Kidney (tissue), 14 donors: ENCODE results near the gene NR2F2. TPM values are rescaled to one million over a fixed set of nuclear protein-coding genes. Genes with fewer than 3 reads are reported as not detected.

Experiments used
- DNase-seq, 5 donors: peaks; one replicate each; pipeline ENCODE4 v3.0.0-alpha.2; 2013 to 2020
- FAIRE-seq: peaks from 2 replicates; lab custom pipeline; 2012; peaks lifted over from hg19 to GRCh38; lab: Jason Lieb, UNC
- H3K27ac ChIP-seq, 2 donors: one replicate each; pipeline ENCODE4 v1.7.0; 2013; ENCODE audit warnings: low read depth in 2 of 2, low read length in 2 of 2, inconsistent platforms in 1 of 2
- H3K27me3 ChIP-seq: one replicate; pipeline ENCODE4 v1.7.1; 2013; ENCODE audit warnings: low read length, inconsistent platforms; ENCODE audit not compliant: control insufficient read depth, insufficient read depth
- H3K36me3 ChIP-seq, 3 donors: one replicate each; pipeline versions ENCODE4 v1.7.0 to v1.7.1; 2013; ENCODE audit warnings: low read length in 3 of 3, control low read depth in 1 of 3, inconsistent platforms in 1 of 3; ENCODE audit not compliant: insufficient read depth in 3 of 3, control insufficient read depth in 2 of 3
- H3K4me1 ChIP-seq, 3 donors: one replicate each; pipeline versions ENCODE4 v1.7.0 to v1.7.1; 2013; ENCODE audit warnings: low read length in 3 of 3, inconsistent platforms in 1 of 3, low read depth in 1 of 3; ENCODE audit not compliant: control insufficient read depth in 2 of 3, insufficient read depth in 2 of 3
- H3K4me3 ChIP-seq, 3 donors: one replicate each; pipeline versions ENCODE4 v1.7.0 to v1.8.1; 2013; ENCODE audit warnings: low read length in 3 of 3, control low read depth in 1 of 3, inconsistent platforms in 1 of 3
- H3K9ac ChIP-seq, 3 donors: one replicate each; pipeline versions ENCODE4 v1.7.0 to v1.7.1; 2013; ENCODE audit warnings: low read length in 3 of 3, control low read depth in 1 of 3, inconsistent platforms in 1 of 3
- H3K9me3 ChIP-seq, 3 donors: one replicate each; pipeline versions ENCODE4 v1.7.0 to v1.7.1; 2013; ENCODE audit warnings: low read length in 3 of 3, control low read depth in 1 of 3, inconsistent platforms in 1 of 3; ENCODE audit not compliant: control insufficient read depth in 2 of 3, insufficient read depth in 1 of 3
- intact Hi-C: fragments of 100-400 bp; cut with DNase I; formaldehyde crosslinking; loops from one replicate; pipeline ENCODE4 v1.11.1; 2022
- polyA plus RNA-seq: library from polyadenylated mRNA; stranded (reverse); fragments of 350-450 nt; fragmentation: Illumina TruSeq; extraction: RNeasy Lipid Tissue Mini Kit (QIAGEN cat#74804); gene quantifications from one replicate; pipeline ENCODE4 v1.2.3, GENCODE V29; 2014; ENCODE audit warnings: low read depth, low replicate concordance; ENCODE audit not compliant: insufficient read depth
- total RNA-seq: library from RNA; stranded (reverse); fragmentation: NEBNext Ultra II Directional; extraction: Animal tissue kit (Norgen Biotek cat#: 25700); gene quantifications from one replicate; pipeline ENCODE4 v1.2.1, GENCODE V29; 2021
- TF ChIP-seq, protein P1 (sequence below): IDR thresholded peaks from 3 replicates; pipeline ENCODE4 v1.5.1; 2012; ENCODE audit warnings: mild to moderate bottlenecking, moderate library complexity, borderline replicate concordance; ENCODE audit not compliant: insufficient read depth; ENCODE audit errors: extremely low read depth
- donor health status: control.
- donor health status: control.
- donor health status: control.
- donor health status: control.
- donor health status: control.
- donor health status: DM: yes; HTN: yes; CAD: no.
- donor health status: Normal renal cell carcinoma (clear cell type).

The NR2F2 gene
- total and polyA plus RNA-seq, 2 donors from 2014 or later: 42.5 to 191 TPM

DNA sequence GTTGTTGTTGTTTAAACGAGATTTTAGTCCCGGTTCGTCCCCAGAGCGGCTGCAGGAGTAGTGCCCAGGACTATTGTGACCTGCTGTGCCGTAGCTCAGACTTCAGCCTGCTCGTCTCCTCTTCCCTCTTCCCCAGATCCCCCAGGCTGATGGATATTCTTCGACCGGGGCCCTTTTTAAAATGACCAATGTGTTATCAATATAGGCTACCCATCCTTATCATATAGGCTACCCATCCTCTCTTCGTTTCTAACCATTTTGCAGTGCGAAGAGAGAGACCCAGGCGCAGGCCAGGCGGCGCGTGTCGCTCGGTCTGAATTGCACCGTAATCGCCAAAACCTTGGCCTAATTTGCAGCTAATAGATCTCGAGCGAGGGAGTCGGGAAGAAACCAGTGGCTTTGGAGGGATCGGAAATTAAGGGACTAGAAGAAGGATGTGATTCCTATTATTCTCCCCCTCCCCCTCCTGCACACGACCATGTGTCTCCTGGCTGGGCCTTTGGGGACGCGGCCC lies 23.0 kb downstream of the NR2F2 start:
- Histone ChIP-seq H3K27ac (peak overlapping the region; percentile 88 to 93), H3K4me3 (peak overlapping the region; percentile 19 to 76 (median 68)), H3K9me3 (no peaks in the 10 kb centered on the region), H3K4me1 (peaks cover 5 to 29% (median 19%) of the 10 kb centered on the region in 3 donors), H3K9ac (peak overlapping the region in 2 of 3 donors; percentile 10 to 13), H3K27me3 (no peaks in the 10 kb centered on the region), H3K36me3 (peaks cover 0 to 2% (median 0%) of the 10 kb centered on the region in 3 donors)
- TF ChIP-seq, protein P1, sequence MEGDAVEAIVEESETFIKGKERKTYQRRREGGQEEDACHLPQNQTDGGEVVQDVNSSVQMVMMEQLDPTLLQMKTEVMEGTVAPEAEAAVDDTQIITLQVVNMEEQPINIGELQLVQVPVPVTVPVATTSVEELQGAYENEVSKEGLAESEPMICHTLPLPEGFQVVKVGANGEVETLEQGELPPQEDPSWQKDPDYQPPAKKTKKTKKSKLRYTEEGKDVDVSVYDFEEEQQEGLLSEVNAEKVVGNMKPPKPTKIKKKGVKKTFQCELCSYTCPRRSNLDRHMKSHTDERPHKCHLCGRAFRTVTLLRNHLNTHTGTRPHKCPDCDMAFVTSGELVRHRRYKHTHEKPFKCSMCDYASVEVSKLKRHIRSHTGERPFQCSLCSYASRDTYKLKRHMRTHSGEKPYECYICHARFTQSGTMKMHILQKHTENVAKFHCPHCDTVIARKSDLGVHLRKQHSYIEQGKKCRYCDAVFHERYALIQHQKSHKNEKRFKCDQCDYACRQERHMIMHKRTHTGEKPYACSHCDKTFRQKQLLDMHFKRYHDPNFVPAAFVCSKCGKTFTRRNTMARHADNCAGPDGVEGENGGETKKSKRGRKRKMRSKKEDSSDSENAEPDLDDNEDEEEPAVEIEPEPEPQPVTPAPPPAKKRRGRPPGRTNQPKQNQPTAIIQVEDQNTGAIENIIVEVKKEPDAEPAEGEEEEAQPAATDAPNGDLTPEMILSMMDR: no peak
- intact Hi-C loops: no loop called here
- DNase-seq (no peak), FAIRE-seq (no peak)

DNA sequence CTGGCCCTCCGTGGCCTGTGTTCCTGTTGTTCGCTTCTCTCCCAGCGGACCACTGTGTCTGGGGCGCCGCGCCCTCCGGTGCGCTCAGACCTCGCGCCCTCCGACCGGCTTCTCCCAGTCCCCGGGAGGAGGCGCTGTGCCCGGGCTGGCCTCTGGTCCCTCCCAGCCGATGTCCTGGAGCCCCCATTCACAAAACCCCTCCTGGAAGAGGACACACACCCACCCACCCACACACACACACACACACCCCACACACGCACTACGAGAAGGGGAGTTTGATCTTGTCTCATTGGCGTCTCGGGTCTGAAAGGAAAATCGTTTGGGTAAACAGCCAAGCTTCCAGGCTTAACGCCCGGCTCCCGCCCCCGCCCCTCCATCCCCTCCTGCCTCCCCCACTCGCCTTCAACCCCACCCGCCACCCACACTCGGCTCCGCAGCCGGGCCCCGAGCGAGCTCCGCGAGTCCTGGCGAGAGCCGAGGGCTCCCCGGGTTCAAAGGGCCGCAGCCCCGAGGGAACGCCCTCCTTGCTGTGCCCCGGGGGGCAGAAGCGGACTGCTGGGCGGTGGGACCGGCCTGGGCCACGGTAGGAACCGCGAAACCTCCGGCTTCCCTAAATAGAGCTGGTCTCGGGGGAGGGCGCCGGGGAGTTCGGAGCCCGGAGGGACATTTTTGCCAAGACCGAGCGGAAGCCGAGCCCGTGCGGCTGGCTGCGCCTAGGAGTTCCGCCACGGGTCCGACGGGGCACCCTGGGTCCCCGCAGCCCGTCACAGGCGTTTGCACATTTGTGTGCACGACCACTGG lies 23.6 kb downstream of the NR2F2 start:
- FAIRE-seq: no peak
- peaks cover 5 to 24% (median 12%) of the 10 kb centered on the region in 3 donors for H3K4me1 ChIP-seq
- H3K36me3 ChIP-seq: peaks cover 0 to 2% (median 0%) of the 10 kb centered on the region in 3 donors
- no peaks in the 10 kb centered on the region for H3K27me3 ChIP-seq
- peak overlapping the region; percentile 10 to 92 (median 63) for H3K9ac ChIP-seq
- no peaks in the 10 kb centered on the region for H3K9me3 ChIP-seq
- DNase-seq: peak; percentile 90 to 94 (median 93)
- intact Hi-C loops: no loop called here
- H3K27ac ChIP-seq: peak overlapping the region; percentile 88 to 93
- TF ChIP-seq, protein P1: peak; percentile 23
- peak overlapping the region; percentile 47 to 76 (median 68) for H3K4me3 ChIP-seq

- FAIRE-seq (no peak), DNase-seq (peak in 4 of 5 donors; percentile 46 to 89 (median 72))
- intact Hi-C loops: no loop called here
- Histone ChIP-seq H3K9ac (peak overlapping the region; percentile 10 to 92 (median 63)), H3K4me1 (peaks cover 5 to 17% (median 12%) of the 10 kb centered on the region in 3 donors), H3K4me3 (peak overlapping the region; percentile 47 to 73 (median 68)), H3K36me3 (peaks cover 0 to 2% (median 0%) of the 10 kb centered on the region in 3 donors), H3K27me3 (no peaks in the 10 kb centered on the region), H3K9me3 (no peaks in the 10 kb centered on the region), H3K27ac (peak overlapping the region; percentile 88 to 93)
- TF ChIP-seq, protein P1: peak; percentile 56
Observed at GRCh38 chr15:96354731-96355567, 24.4 kb downstream of the NR2F2 start.
